HUES6 (cell line): Measurements from ENCODE around the gene PARD3.

Source experiments
- H3K27ac ChIP-seq: 2 replicates; pipeline ENCODE4 v1.7.0; 2013; ENCODE audit warnings: low read depth, mild to moderate bottlenecking, low read length, inconsistent platforms
- H3K27me3 ChIP-seq: 2 replicates; pipeline ENCODE4 v1.6.1; 2013; ENCODE audit warnings: low read length; ENCODE audit not compliant: control insufficient read depth, insufficient read depth
- H3K36me3 ChIP-seq: 2 replicates; pipeline ENCODE4 v1.6.1; 2013; ENCODE audit warnings: low read length; ENCODE audit not compliant: control insufficient read depth, insufficient read depth
- H3K4me1 ChIP-seq: 2 replicates; pipeline ENCODE4 v1.6.1; 2013; ENCODE audit warnings: low read length; ENCODE audit not compliant: control insufficient read depth, insufficient read depth
- H3K4me3 ChIP-seq: 2 replicates; pipeline ENCODE4 v1.5.1; 2013; ENCODE audit warnings: low read depth, low read length
- H3K9ac ChIP-seq: one replicate; pipeline ENCODE4 v1.6.1; 2013; ENCODE audit warnings: mild to moderate bottlenecking, low read length
- H3K9me3 ChIP-seq: 2 replicates; pipeline ENCODE4 v1.6.1; 2013; ENCODE audit warnings: low read depth, low read length; ENCODE audit not compliant: control insufficient read depth, insufficient read depth

Gene PARD3

GRCh38 chr10:34664706-34665105 is 150.4 kb downstream of the PARD3 start:
- Histone ChIP-seq H3K9me3 (no peaks in the 10 kb centered on the region), H3K27ac (no peak overlapping the region), H3K4me1 (peaks cover 24% of the 10 kb centered on the region), H3K36me3 (no peaks in the 10 kb centered on the region), H3K9ac (no peak overlapping the region), H3K27me3 (no peaks in the 10 kb centered on the region), H3K4me3 (no peak overlapping the region)

- no peaks in the 10 kb centered on the region for H3K9me3 ChIP-seq
- H3K36me3 ChIP-seq: no peaks in the 10 kb centered on the region
- no peak overlapping the region for H3K27ac ChIP-seq
- H3K9ac ChIP-seq: no peak overlapping the region
- no peak overlapping the region for H3K4me3 ChIP-seq
- no peaks in the 10 kb centered on the region for H3K27me3 ChIP-seq
- peaks cover 25% of the 10 kb centered on the region for H3K4me1 ChIP-seq
Measured at GRCh38 chr10:34661580-34661979, 153.5 kb downstream of the PARD3 start.

- no peaks in the 10 kb centered on the region for H3K36me3 ChIP-seq
- H3K4me1 ChIP-seq: peaks cover 39% of the 10 kb centered on the region
- no peak overlapping the region for H3K9ac ChIP-seq
- no peaks in the 10 kb centered on the region for H3K9me3 ChIP-seq
- H3K4me3 ChIP-seq: no peak overlapping the region
- no peak overlapping the region for H3K27ac ChIP-seq
- no peaks in the 10 kb centered on the region for H3K27me3 ChIP-seq
Measured at GRCh38 chr10:34658934-34659333, 156.2 kb downstream of the PARD3 start.

DNA sequence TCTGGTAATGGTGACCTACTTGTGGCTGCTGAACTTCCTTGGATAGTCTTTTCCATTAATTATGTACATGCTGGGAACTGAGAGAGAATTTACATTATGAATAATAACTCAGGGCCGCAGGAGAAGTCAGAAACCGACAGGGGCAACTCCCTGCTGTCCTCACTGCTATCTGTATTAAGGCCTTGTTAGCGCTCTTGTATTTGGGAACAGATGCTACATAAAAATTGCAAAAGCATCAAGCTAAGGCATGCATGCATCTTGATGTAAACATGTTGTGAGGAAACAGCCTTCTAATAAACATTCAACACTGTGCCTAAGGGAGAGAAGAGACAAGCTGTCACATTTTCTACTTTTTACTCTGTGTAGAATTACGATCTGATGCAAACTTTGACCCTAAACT is 158.4 kb downstream of the PARD3 start:
- Histone ChIP-seq H3K36me3 (no peaks in the 10 kb centered on the region), H3K27ac (no peak overlapping the region), H3K9ac (no peak overlapping the region), H3K9me3 (no peaks in the 10 kb centered on the region), H3K27me3 (no peaks in the 10 kb centered on the region), H3K4me3 (no peak overlapping the region), H3K4me1 (peaks cover 58% of the 10 kb centered on the region)

DNA sequence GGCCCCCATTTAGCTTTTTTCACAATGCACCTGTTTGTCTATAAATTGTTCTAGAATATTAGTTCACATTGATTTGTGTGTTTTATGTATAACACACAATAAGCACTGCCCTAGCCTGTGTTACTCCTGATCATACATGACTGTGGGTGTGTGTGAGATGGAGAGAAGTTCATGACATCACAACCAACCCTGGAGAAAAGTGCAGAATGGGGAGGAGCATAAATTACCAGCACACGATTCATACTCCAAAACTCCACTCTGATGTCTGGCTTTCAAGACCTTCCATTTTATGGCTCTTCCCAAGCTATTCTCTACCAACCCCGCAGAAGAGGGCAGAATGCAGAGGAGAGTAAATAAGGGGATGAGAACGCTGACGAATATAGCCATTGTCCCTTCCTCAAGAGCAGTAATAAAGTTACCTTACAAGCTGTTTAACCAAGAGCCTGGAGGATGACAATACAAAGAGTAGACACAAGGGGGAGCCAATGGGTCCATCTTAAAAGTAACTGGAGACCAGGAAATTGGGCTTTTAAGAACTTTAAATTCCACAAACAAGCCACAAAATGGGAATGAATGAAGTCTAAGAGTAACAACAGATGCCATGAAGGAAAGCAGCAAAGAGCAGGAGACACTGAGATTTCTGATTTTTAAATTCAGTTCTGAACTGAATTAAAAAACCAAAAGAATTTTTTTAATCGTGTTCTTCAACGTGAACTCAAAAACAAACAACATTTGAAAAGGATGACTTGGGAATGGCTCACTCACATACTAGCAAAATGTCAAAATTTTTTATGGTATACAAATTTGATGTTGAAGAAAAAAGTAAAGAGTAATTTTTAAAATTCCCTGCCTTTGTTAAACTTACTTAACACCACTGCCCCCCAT is 159.6 kb downstream of the PARD3 start:
- Histone ChIP-seq H3K4me3 (no peak overlapping the region), H3K4me1 (peaks cover 63% of the 10 kb centered on the region), H3K36me3 (no peaks in the 10 kb centered on the region), H3K9ac (no peak overlapping the region), H3K27ac (no peak overlapping the region), H3K27me3 (no peaks in the 10 kb centered on the region), H3K9me3 (no peaks in the 10 kb centered on the region)

DNA sequence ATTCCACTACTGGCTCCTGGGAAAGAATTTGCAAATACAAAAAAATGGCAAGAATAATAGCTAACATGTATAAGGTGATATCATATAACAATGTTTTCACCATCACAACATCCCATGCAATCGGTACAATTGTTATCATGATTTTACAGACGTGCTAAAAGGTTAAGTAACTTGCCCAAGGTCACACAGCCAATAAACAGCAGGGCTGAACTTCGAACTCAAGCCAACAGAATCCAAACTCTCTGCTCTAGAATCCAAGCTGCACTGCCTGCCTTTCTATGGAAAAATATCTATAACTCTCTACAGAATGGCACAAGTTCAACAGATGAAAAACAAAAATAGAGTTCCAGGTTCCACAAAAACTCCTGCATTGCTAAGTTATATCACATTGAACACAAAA is 160.9 kb downstream of the PARD3 start:
- Histone ChIP-seq H3K36me3 (no peaks in the 10 kb centered on the region), H3K27me3 (no peaks in the 10 kb centered on the region), H3K4me1 (peaks cover 66% of the 10 kb centered on the region), H3K27ac (no peak overlapping the region), H3K4me3 (no peak overlapping the region), H3K9me3 (no peaks in the 10 kb centered on the region), H3K9ac (no peak overlapping the region)

- H3K9ac ChIP-seq: no peak overlapping the region
- H3K27me3 ChIP-seq: no peaks in the 10 kb centered on the region
- no peaks in the 10 kb centered on the region for H3K36me3 ChIP-seq
- no peak overlapping the region; the same call in 1 of the 2 replicates for H3K4me3 ChIP-seq
- H3K4me1 ChIP-seq: peaks cover 68% of the 10 kb centered on the region
- H3K27ac ChIP-seq: peak overlapping the region; percentile 37; the same call in 1 of the 2 replicates
- no peaks in the 10 kb centered on the region for H3K9me3 ChIP-seq
Measured at GRCh38 chr10:34653530-34653929, 161.6 kb downstream of the PARD3 start.

DNA sequence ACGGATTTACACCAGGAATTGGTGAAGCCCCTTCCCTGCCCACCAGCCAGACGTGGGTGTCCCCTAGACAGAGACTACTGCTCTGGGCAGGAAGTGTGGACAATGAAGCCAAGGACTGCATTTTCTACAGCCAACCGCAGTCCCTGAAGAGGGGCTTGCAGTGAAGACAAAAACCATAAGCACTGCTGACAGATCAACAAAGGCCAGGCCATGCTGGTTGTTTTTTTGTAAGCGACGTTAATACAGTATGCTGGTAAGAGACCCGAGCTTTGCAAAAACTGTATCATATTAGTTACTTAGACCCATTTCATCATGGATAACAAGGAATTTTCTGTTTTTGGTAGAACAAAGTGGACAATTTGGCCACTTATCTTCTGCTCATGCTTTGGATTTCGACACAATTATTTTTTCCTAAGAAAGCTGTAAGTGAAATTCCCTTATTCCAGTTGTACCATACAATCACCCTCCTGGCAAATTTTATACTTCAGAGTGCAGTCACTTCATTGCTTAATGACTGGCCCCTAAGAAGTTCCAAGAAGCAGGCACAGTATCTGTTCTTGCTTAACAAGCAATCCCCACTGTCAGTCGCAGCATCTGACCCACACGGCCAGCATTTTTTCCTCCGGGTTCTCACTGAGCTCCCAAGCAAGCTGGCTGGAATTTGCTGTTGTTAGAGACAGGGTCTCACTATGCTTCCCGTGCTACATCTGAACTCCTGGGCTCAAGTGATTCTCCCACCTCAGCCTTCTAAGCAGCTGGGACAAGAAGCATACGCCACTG is 163.5 kb downstream of the PARD3 start:
- Histone ChIP-seq H3K9me3 (no peaks in the 10 kb centered on the region), H3K4me1 (peaks cover 64% of the 10 kb centered on the region), H3K36me3 (no peaks in the 10 kb centered on the region), H3K27ac (no peak overlapping the region), H3K9ac (peak overlapping the region; percentile 16), H3K4me3 (peak overlapping the region; percentile 38; the same call in 1 of the 2 replicates), H3K27me3 (no peaks in the 10 kb centered on the region)

DNA sequence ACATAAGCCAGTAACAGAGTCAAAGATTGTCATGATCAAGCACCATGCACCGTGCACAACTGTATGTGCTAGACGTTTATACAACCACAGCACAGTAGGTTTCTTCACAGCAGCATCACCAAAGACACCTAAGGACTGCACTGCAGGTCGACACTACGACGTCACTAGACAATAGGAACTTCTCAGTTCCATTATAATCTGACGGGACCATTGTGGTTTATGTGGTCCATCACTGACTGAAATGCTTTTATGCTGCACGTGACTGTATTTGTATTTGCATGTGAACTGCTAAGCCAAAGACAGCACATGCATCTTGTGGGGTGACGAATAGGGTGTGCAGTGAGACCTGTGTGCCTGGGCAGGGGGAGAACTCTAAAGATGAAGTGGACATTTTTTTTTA is 164.9 kb downstream of the PARD3 start:
- no peak overlapping the region for H3K4me3 ChIP-seq
- H3K27ac ChIP-seq: no peak overlapping the region
- H3K9ac ChIP-seq: no peak overlapping the region
- no peaks in the 10 kb centered on the region for H3K9me3 ChIP-seq
- no peaks in the 10 kb centered on the region for H3K36me3 ChIP-seq
- H3K27me3 ChIP-seq: no peaks in the 10 kb centered on the region
- H3K4me1 ChIP-seq: peaks cover 49% of the 10 kb centered on the region

GRCh38 chr10:34649385-34649784 is 165.7 kb downstream of the PARD3 start:
- Histone ChIP-seq H3K27ac (no peak overlapping the region), H3K4me3 (no peak overlapping the region), H3K36me3 (no peaks in the 10 kb centered on the region), H3K9ac (no peak overlapping the region), H3K27me3 (no peaks in the 10 kb centered on the region), H3K4me1 (peaks cover 43% of the 10 kb centered on the region), H3K9me3 (no peaks in the 10 kb centered on the region)

- Histone ChIP-seq H3K27me3 (no peaks in the 10 kb centered on the region), H3K4me3 (no peak overlapping the region), H3K4me1 (peaks cover 43% of the 10 kb centered on the region)
Measured at GRCh38 chr10:34648919-34649318, 166.2 kb downstream of the PARD3 start.

More at GRCh38 chr10:34648919-34649318, 166.2 kb downstream of the PARD3 start:
- Histone ChIP-seq H3K27ac (no peak overlapping the region), H3K36me3 (no peaks in the 10 kb centered on the region), H3K9me3 (no peaks in the 10 kb centered on the region), H3K9ac (no peak overlapping the region)
